ENCODE measurements around the gene BCL2L1.
A peak's percentile ranks its signal among the peaks of the same experiment; 100 is the strongest.
"Not testable (repeated sequence)": the region's sequence is repeated elsewhere in the genome, so short reads cannot be mapped to it uniquely, and the experiment has no call there.

The BCL2L1 gene

GRCh38 chr20:31669876-31670275, 52.8 kb downstream of the BCL2L1 start:
- H3K27ac ChIP-seq: no peak overlapping the region
- TF ChIP-seq ZFX (IDR thresholded peaks at IDR 0.05; ENCODE audit: borderline replicate concordance) (no peak), CTCF (IDR thresholded peaks at IDR 0.05) (no peak)

GRCh38 chr20:31668944-31669343, 53.7 kb downstream of the BCL2L1 start:
- H3K27ac ChIP-seq: not testable (repeated sequence)

- TF ChIP-seq ZFX (IDR thresholded peaks at IDR 0.05; ENCODE audit: borderline replicate concordance) (no peak), CTCF (IDR thresholded peaks at IDR 0.05) (no peak)
- H3K27ac ChIP-seq: no peak overlapping the region
These were observed 55.1 kb downstream of the BCL2L1 start for GRCh38 chr20:31667315-31668285.

GRCh38 chr20:31666258-31667042, 56.2 kb downstream of the BCL2L1 start:
- no peak for TF ChIP-seq ZFX (IDR thresholded peaks at IDR 0.05; ENCODE audit: borderline replicate concordance)
- TF ChIP-seq CTCF (IDR thresholded peaks at IDR 0.05): no peak
- no peak overlapping the region for H3K27ac ChIP-seq

- no peak overlapping the region for H3K27ac ChIP-seq
These were observed 56.9 kb downstream of the BCL2L1 start for GRCh38 chr20:31665753-31666152.

GRCh38 chr20:31664696-31665354, 57.8 kb downstream of the BCL2L1 start:
- TF ChIP-seq ZFX (IDR thresholded peaks at IDR 0.05; ENCODE audit: borderline replicate concordance) (no peak), CTCF (IDR thresholded peaks at IDR 0.05) (no peak)
- peak overlapping the region; percentile 74 for H3K27ac ChIP-seq

More at GRCh38 chr20:31665753-31666152, 56.9 kb downstream of the BCL2L1 start:
- no peak for TF ChIP-seq CTCF (IDR thresholded peaks at IDR 0.05)
- no peak for TF ChIP-seq ZFX (IDR thresholded peaks at IDR 0.05; ENCODE audit: borderline replicate concordance)

All from 22Rv1 (cell line).